Thyroid gland (tissue), 4 donors: ENCODE data around the gene GALNT18. TPM values are rescaled to one million over a fixed set of nuclear protein-coding genes. Genes with fewer than 3 reads are reported as not detected.

Source experiments
- DNase-seq, 2 donors: peaks; one replicate each; pipeline ENCODE4 v3.0.0-alpha.2; 2019
- H3K27ac ChIP-seq, 3 donors: fragments of 200-600 bp; sonication (generic); 1 replicate in 2 of 3; 2 replicates in 1 of 3; pipeline ENCODE4 v1.5.1; 2016 to 2019; ENCODE audit warnings: mild to moderate bottlenecking in 1 of 3, moderate library complexity in 1 of 3
- H3K27me3 ChIP-seq: fragments of 200-600 bp; sonication (generic); one replicate; pipeline ENCODE4 v1.5.1; 2019
- H3K36me3 ChIP-seq, 2 donors: fragments of 200-600 bp; sonication (generic); one replicate each; pipeline ENCODE4 v1.5.1; 2016 to 2019
- H3K4me1 ChIP-seq, 2 donors: fragments of 200-600 bp; sonication (generic); one replicate each; pipeline ENCODE4 v1.5.1; 2017 to 2019
- H3K4me3 ChIP-seq, 3 donors: fragments of 200-600 bp; sonication (generic); replicated peaks in 1 of 3; 1 replicate in 2 of 3; 2 replicates in 1 of 3; pipeline ENCODE4 v1.5.1; 2016; ENCODE audit warnings: mild to moderate bottlenecking in 1 of 3
- H3K9me3 ChIP-seq: fragments of 200-600 bp; sonication (generic); one replicate; pipeline ENCODE4 v1.5.1; 2017
- CTCF ChIP-seq, 6 experiments: fragments of 200-600 bp in 3 of 6; fragments of 450-650 bp in 3 of 6; sonication (generic) in 3 of 6; IDR thresholded peaks; one replicate each; pipeline ENCODE4 v1.5.1; 2016 to 2019; ENCODE audit warnings: antibody characterized with exemption in 6 of 6, mild to moderate bottlenecking in 2 of 6, inconsistent platforms in 1 of 6, moderate library complexity in 1 of 6
- POLR2A ChIP-seq, 2 donors: fragments of 450-650 bp; IDR thresholded peaks; one replicate each; pipeline ENCODE4 v1.6.1; 2017; ENCODE audit warnings: antibody characterized with exemption in 2 of 2, mild to moderate bottlenecking in 2 of 2, moderate library complexity in 1 of 2
- WGBS, 2 donors: methylation state at CpG; one replicate each; pipeline ENCODE4 v1.1.5; 2017; 5-methylcytosine and 5-hydroxymethylcytosine counted together
- intact Hi-C: fragments of 100-400 bp; cut with DNase I; formaldehyde crosslinking; loops from one replicate; pipeline ENCODE4 v1.15.1; 2023
- total RNA-seq, 4 donors: library from RNA; depleted of rRNA; stranded (reverse); fragments of >200 nt; gene quantifications; one replicate each; pipeline ENCODE4 v1.2.3, GENCODE V29; 2016

GALNT18 gene
- total RNA-seq, 4 donors from 2014 or later = 60.7 to 93.8 (median 87.5) TPM

GRCh38 chr11:11612439-11612838 lies 9.4 kb downstream of the GALNT18 start:
- no peak overlapping the region for H3K27ac ChIP-seq
- DNase-seq = no peak
- H3K9me3 ChIP-seq = no peaks in the 10 kb centered on the region
- H3K4me1 ChIP-seq = peaks cover 16 to 52% of the 10 kb centered on the region in 2 donors
- no peaks in the 10 kb centered on the region for H3K36me3 ChIP-seq
- 94% methylated on average over 4 of the region's 4 CpGs for WGBS, 2 donors
- H3K27me3 ChIP-seq = no peaks in the 10 kb centered on the region
- H3K4me3 ChIP-seq = no peak overlapping the region
- intact Hi-C loops = no loop called here
- no peak for TF ChIP-seq POLR2A (IDR thresholded peaks at IDR 0.05)

- H3K9me3 ChIP-seq = no peaks in the 10 kb centered on the region
- intact Hi-C loops = no loop called here
- H3K4me1 ChIP-seq = peaks cover 16 to 51% of the 10 kb centered on the region in 2 donors
- H3K4me3 ChIP-seq = no peak overlapping the region
- no peak for TF ChIP-seq CTCF (IDR thresholded peaks at IDR 0.05)
- WGBS, 2 donors = 75 to 79% methylated on average over 6 of the region's 6 CpGs
- DNase-seq = no peak
- no peaks in the 10 kb centered on the region for H3K27me3 ChIP-seq
- no peak overlapping the region for H3K27ac ChIP-seq
- H3K36me3 ChIP-seq = no peaks in the 10 kb centered on the region
Observed at GRCh38 chr11:11611381-11611780, 10.4 kb downstream of the GALNT18 start.

- 77 to 78% methylated on average over 2 of the region's 2 CpGs for WGBS, 2 donors
- DNase-seq = peak; percentile 42 to 47
- Histone ChIP-seq H3K27ac (peak overlapping the region in 2 of 3 donors; percentile 3 to 61), H3K4me3 (no peak overlapping the region), H3K4me1 (peaks cover 16 to 45% of the 10 kb centered on the region in 2 donors), H3K9me3 (no peaks in the 10 kb centered on the region), H3K36me3 (no peaks in the 10 kb centered on the region), H3K27me3 (no peaks in the 10 kb centered on the region)
- intact Hi-C loops = no loop called here
- TF ChIP-seq POLR2A (IDR thresholded peaks at IDR 0.05) (no peak), CTCF (IDR thresholded peaks at IDR 0.05) (no peak)
Observed at GRCh38 chr11:11608783-11609232, 13.0 kb downstream of the GALNT18 start.

GRCh38 chr11:11607772-11608171 lies 14.0 kb downstream of the GALNT18 start:
- Histone ChIP-seq H3K36me3 (no peaks in the 10 kb centered on the region), H3K9me3 (no peaks in the 10 kb centered on the region), H3K4me1 (peaks cover 16 to 40% of the 10 kb centered on the region in 2 donors), H3K4me3 (no peak overlapping the region), H3K27me3 (no peaks in the 10 kb centered on the region), H3K27ac (peak overlapping the region in 2 of 3 donors; percentile 3 to 61)
- TF ChIP-seq CTCF (IDR thresholded peaks at IDR 0.05) (no peak), POLR2A (IDR thresholded peaks at IDR 0.05) (no peak)
- intact Hi-C loops = no loop called here
- peak; percentile 20 to 38 for DNase-seq
- 62 to 87% methylated on average over 2 of the region's 2 CpGs for WGBS, 2 donors

- WGBS, 2 donors = 85 to 89% methylated on average over 5 of the region's 5 CpGs
Observed at GRCh38 chr11:11605821-11606450, 15.9 kb downstream of the GALNT18 start.

More at GRCh38 chr11:11605821-11606450, 15.9 kb downstream of the GALNT18 start:
- Histone ChIP-seq H3K27ac (no peak overlapping the region), H3K27me3 (no peaks in the 10 kb centered on the region), H3K4me1 (peaks cover 16 to 31% of the 10 kb centered on the region in 2 donors), H3K9me3 (no peaks in the 10 kb centered on the region), H3K4me3 (no peak overlapping the region), H3K36me3 (no peaks in the 10 kb centered on the region)
- intact Hi-C loops = no loop called here
- TF ChIP-seq CTCF (IDR thresholded peaks at IDR 0.05) (no peak), POLR2A (IDR thresholded peaks at IDR 0.05) (no peak)
- no peak for DNase-seq
